SK-N-SH treated with all-trans-retinoic acid at 6 μM for 48 hours (cell line): Measurements from ENCODE around the gene ANXA11.

Experiments used
- ATAC-seq: fragments of 200-7000 bp; cut with Tn5 transposase; 3 replicates; pipeline ENCODE4 v1.9.1; 2020; ENCODE audit warnings: mild to moderate bottlenecking, moderate library complexity
- BACH2 ChIP-seq: fragments of 250-450 bp; sonication (Bioruptor Pico); IDR thresholded peaks from 2 replicates; pipeline ENCODE4 v1.9.0; 2021; ENCODE audit warnings: mild to moderate bottlenecking, borderline replicate concordance
- CREB5 ChIP-seq: fragments of 250-450 bp; sonication (Bioruptor Pico); IDR thresholded peaks from 2 replicates; pipeline ENCODE4 v1.5.1; 2020; ENCODE audit warnings: low read depth, mild to moderate bottlenecking, moderate library complexity
- CSDC2 ChIP-seq: fragments of 250-450 bp; sonication (Bioruptor Pico); IDR thresholded peaks from 2 replicates; pipeline ENCODE4 v1.5.0; 2020; ENCODE audit warnings: mild to moderate bottlenecking, moderate library complexity
- CSRNP3 ChIP-seq: fragments of 250-450 bp; sonication (Bioruptor Pico); IDR thresholded peaks from 2 replicates; pipeline ENCODE4 v1.5.1; 2021; ENCODE audit warnings: mild to moderate bottlenecking, moderate library complexity
- ESRRG ChIP-seq: fragments of 250-450 bp; sonication (Bioruptor Pico); IDR thresholded peaks from 2 replicates; pipeline ENCODE4 v1.6.1; 2021; ENCODE audit warnings: mild to moderate bottlenecking
- GLIS3 ChIP-seq: fragments of 250-450 bp; sonication (Bioruptor Pico); IDR thresholded peaks from 2 replicates; pipeline ENCODE4 v1.5.0; 2020; ENCODE audit warnings: mild to moderate bottlenecking, moderate library complexity
- ISL1 ChIP-seq: fragments of 250-450 bp; sonication (Bioruptor Pico); IDR thresholded peaks from 2 replicates; pipeline ENCODE4 v2.1.2; 2022; ENCODE audit warnings: mild to moderate bottlenecking, moderate library complexity
- OSR1 ChIP-seq: fragments of 250-450 bp; sonication (Bioruptor Pico); IDR thresholded peaks from 2 replicates; pipeline ENCODE4 v1.8.0; 2022; ENCODE audit warnings: moderate library complexity, mild to moderate bottlenecking, inconsistent platforms
- PATZ1 ChIP-seq: fragments of 250-450 bp; sonication (Bioruptor Pico); IDR thresholded peaks from 2 replicates; pipeline ENCODE4 v1.8.0; 2020; ENCODE audit warnings: mild to moderate bottlenecking, moderate library complexity, borderline replicate concordance
- POU6F1 ChIP-seq: fragments of 250-450 bp; sonication (Bioruptor Pico); IDR thresholded peaks from 2 replicates; pipeline ENCODE4 v1.8.0; 2021; ENCODE audit warnings: low read depth, mild to moderate bottlenecking, moderate library complexity, borderline replicate concordance
- PPARA ChIP-seq: fragments of 250-450 bp; sonication (Bioruptor Pico); IDR thresholded peaks from 2 replicates; pipeline ENCODE4 v1.5.0; 2020; ENCODE audit warnings: mild to moderate bottlenecking, borderline replicate concordance
- RARB ChIP-seq: fragments of 250-450 bp; sonication (Bioruptor Pico); IDR thresholded peaks from 2 replicates; pipeline ENCODE4 v1.8.0; 2021; ENCODE audit warnings: mild to moderate bottlenecking, moderate library complexity
- TCF4 ChIP-seq: fragments of 250-450 bp; sonication (Bioruptor Pico); IDR thresholded peaks from 2 replicates; pipeline ENCODE4 v1.8.0; 2021; ENCODE audit warnings: mild to moderate bottlenecking, moderate library complexity, borderline replicate concordance
- TOX ChIP-seq: fragments of 250-450 bp; sonication (Bioruptor Pico); IDR thresholded peaks from 2 replicates; pipeline ENCODE4 v1.8.0; 2021; ENCODE audit warnings: mild to moderate bottlenecking, moderate library complexity, borderline replicate concordance
- TSHZ2 ChIP-seq: fragments of 250-450 bp; sonication (Bioruptor Pico); IDR thresholded peaks from 2 replicates; pipeline ENCODE4 v1.5.0; 2020; ENCODE audit warnings: mild to moderate bottlenecking, moderate library complexity
- ZC3H10 ChIP-seq: fragments of 250-450 bp; sonication (Bioruptor Pico); IDR thresholded peaks from 2 replicates; pipeline ENCODE4 v1.5.1; 2021; ENCODE audit warnings: mild to moderate bottlenecking, moderate library complexity
- ZFP3 ChIP-seq: fragments of 250-450 bp; sonication (Bioruptor Pico); IDR thresholded peaks from 2 replicates; pipeline ENCODE4 v1.5.0; 2020; ENCODE audit warnings: mild to moderate bottlenecking, moderate library complexity
- ZFP30 ChIP-seq: fragments of 450-650 bp; formaldehyde crosslinking; IDR thresholded peaks from 2 replicates; pipeline ENCODE4 v1.5.0; 2022; ENCODE audit warnings: mild to moderate bottlenecking, moderate library complexity
- ZNF565 ChIP-seq: fragments of 450-650 bp; formaldehyde crosslinking; conservative IDR thresholded peaks from 2 replicates; pipeline ENCODE4 v1.5.0; 2020; ENCODE audit warnings: low read depth, mild to moderate bottlenecking, moderate library complexity
- ZNF8 ChIP-seq: fragments of 450-650 bp; formaldehyde crosslinking; IDR thresholded peaks from 2 replicates; pipeline ENCODE4 v1.5.0; 2020; ENCODE audit warnings: mild to moderate bottlenecking, moderate library complexity

Gene ANXA11

GRCh38 chr10:80186364-80187012 is 18.8 kb downstream of the ANXA11 start:
- TF ChIP-seq TSHZ2 (CRISPR knock-in tag) (no peak), CSRNP3 (CRISPR knock-in tag) (no peak)
- peak; percentile 41; the same call in 1 of the 3 replicates for ATAC-seq

GRCh38 chr10:80185578-80186299 is 19.6 kb downstream of the ANXA11 start:
- ATAC-seq = no peak
- TF ChIP-seq CSDC2 (no peak), ZFP3 (CRISPR knock-in tag) (no peak), PATZ1 (CRISPR knock-in tag) (no peak), OSR1 (CRISPR knock-in tag) (no peak), ISL1 (CRISPR knock-in tag) (no peak), POU6F1 (no peak), GLIS3 (CRISPR knock-in tag) (no peak), TCF4 (no peak), ZNF8 (CRISPR knock-in tag) (no peak), TOX (CRISPR knock-in tag) (no peak), ZFP30 (no peak), PPARA (no peak), ZC3H10 (CRISPR knock-in tag) (no peak), TSHZ2 (CRISPR knock-in tag) (no peak)

- no peak for ATAC-seq
- TF ChIP-seq ESRRG (CRISPR knock-in tag) (no peak), TOX (CRISPR knock-in tag) (no peak), BACH2 (CRISPR knock-in tag) (no peak), RARB (CRISPR knock-in tag) (no peak), CSRNP3 (CRISPR knock-in tag) (no peak), POU6F1 (no peak), CREB5 (CRISPR knock-in tag) (no peak), ZNF565 (CRISPR knock-in tag) (no peak)
Observed at GRCh38 chr10:80184291-80184690, 21.0 kb downstream of the ANXA11 start.
